Raji (cell line): ENCODE results near the gene KIRREL3.

ENCODE experiments used
- POLR2A ChIP-seq: IDR thresholded peaks from 2 replicates; pipeline ENCODE4 v1.6.1; 2011; ENCODE audit warnings: low read depth, low read length, control low read depth; ENCODE audit not compliant: insufficient read depth

Gene KIRREL3

DNA sequence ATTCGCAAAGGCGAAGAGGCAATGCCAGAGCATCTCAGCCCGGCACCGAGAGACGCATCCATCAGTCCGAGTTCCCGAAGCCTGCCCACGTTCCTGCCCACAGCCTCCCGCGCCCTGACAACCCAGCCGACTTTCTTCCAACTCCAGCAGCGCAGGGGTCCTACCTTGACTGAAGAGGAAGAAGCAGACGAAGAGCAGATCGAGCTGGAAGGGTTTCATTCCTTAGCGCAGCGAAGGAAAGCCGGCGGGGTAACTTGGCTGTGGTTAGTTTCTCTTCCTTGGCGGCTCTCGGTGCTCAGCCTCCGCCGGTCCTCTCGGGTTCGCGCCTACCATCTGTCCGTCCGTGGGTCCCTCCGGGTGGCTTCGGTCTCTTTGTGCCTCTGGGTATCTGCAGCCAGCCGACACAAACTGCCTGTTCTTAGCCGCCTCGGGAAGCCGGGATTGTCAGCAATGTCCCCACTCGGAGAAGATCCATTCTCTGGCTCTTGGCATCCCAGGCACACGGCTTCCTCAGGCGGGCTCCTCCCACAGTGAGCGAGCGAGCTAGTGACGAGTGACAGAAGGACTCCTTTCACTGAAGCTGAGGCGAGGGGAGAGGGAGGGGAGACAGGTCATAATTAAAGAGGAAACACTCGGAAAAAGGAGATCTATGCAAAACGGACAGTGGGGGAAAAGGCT, at the start of gene KIRREL3:
KIRREL3 (minus strand) TSS at position 480 of the 678 bp plus-strand sequence.
- TF ChIP-seq POLR2A, result no peak

DNA sequence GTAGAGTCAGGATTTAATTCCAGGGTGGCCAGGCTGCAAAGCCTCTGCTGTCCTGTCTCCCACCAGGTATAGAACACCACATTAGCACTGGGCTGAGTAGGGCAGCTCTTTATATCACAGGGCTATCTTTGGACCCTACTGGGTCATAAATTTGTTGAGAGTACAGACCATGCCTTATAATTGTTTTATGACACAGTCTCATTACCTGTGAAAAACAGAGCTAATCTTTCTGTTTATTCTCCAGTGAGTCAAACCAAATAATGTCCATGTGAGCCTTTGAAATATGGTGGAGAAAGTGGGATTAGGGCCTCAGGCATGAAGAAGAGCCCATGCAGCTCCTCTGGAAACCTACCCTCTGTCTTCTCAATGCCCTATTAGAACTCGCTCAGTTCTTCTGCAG, 49.6 kb upstream of the KIRREL3 start:
- no peak for TF ChIP-seq POLR2A

DNA sequence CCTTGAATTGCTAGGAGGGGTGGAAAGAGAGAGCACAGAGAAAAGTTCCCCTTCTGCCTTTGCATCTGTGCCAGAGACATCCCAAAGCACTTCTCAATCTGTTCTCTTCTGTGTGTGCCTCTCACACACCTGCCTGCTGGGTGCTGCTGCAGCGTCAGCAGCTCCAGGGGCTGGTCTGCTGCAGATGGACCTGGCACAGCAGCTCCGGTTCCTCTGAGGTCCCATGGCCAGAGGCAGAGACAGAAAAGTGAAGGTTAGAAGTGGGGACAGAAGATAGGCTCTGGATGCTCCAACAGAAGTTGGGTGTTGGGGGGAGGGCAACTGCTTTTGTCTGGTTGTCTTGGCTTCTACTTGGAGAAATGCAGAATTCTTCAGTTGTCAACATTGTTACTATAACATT, 48.9 kb upstream of the KIRREL3 start:
- no peak for TF ChIP-seq POLR2A

DNA sequence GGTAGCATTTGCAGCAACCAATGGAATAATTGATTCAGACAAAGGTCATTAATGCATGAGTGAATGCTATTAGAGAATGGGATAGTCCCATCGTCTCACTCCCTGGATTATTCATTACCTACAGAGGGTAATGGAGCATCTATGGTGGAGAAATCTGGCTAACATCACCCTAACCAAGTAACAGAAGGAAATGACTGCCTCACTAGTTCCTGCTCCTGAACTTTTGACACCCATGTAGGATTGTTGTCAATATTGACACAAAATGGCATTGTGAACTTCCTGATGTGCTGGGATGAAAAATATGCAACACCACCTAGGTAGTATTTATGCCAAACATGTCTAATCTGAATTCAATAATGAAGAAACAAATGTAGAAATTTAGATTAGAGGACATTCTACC, 44.0 kb upstream of the KIRREL3 start:
- TF ChIP-seq POLR2A, result no peak

DNA sequence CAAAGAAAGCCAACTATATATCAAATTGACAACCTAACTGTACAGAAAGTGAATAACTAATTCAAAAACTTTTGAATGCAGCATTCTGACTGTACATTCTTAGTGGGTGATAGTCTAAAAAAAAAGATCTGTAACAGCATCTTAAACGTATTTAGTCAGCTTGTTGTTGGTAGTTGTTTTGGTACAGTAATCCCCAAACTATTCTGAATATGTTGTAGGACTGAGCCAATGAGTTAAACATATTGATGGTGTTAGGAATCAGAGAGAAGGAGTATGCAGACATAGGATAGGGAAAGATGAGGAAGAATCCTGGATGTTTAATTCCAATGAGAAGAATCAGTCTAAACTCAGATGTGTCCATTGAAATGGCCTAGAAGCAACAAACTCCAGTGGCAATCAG, 41.9 kb upstream of the KIRREL3 start:
- no peak for TF ChIP-seq POLR2A

DNA sequence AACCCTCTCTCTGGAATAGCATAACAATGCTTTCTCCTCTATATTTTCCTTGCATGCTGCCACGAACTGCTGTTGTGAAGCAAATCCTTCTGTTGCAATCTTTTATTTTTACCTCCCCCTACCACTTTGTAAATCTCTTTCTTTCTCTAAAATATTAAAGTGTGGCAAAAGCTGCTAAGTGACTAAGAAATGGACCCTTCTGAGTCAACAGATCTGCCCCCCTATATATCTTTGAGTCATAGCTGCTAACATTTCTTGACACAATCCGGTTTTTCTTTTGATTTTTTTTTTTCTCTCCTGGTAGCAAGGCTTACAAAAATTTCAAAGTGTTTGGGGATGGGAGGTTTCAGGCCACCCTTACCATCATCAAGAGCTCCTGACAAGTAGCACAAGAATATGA, 39.0 kb upstream of the KIRREL3 start:
- no peak for TF ChIP-seq POLR2A

DNA sequence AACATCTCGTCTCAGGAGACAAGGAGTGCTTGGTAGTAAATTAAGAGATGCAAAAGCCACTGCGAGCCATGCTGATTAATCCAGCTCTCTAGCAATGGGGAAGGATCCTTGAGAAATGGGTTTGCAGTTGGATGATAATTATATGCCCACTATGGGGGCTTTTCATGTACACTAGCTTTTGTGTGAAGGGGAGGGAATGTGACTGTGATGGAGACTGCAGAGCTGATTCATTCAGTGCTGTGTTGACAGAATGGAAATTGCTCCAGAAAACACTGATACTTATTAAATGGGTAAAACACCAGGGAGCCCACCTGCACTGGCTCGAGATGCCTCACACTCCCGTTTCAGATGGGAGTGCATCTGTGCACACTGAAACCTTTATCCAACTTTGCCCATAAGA, 37.0 kb upstream of the KIRREL3 start:
- TF ChIP-seq POLR2A, result no peak

DNA sequence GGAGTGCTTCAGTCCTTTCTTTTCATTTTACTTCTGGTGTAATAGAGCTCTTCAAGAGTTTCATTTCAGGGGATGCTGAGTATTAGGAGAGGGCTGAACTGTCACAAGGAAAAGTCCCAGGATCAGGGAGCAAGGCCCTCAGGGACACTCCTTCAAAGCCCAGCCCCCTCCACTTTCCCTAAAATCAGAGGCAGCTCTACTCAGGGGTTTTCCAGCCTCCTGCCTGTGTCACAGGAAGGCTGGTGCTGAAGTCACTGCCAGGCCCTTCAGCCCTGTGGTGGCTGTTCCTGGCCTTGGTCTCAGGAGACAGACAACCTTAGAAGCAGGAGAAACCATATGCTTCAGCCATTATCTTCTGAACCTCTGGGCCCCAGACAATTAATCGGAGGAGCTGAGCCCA, 36.4 kb upstream of the KIRREL3 start:
- no peak for TF ChIP-seq POLR2A

DNA sequence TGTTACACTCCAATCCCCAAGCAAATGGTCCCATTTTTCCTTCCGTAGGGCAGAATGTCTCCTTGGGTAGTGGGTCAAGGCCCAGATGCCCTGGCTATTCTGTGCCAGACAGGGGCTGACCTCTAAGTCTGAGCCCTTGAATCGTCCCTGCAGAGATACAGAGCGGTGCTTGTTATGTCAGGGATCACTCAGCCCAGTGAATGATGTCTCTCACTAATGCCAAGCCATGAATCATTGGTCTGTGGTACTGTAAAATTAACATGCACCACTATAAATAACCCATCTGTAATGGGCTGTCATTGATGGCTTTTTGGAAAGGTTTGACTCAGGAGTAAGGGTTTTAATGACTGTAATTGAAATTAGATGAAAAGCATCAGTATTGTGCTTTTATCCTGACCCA, 35.3 kb upstream of the KIRREL3 start:
- no peak for TF ChIP-seq POLR2A

DNA sequence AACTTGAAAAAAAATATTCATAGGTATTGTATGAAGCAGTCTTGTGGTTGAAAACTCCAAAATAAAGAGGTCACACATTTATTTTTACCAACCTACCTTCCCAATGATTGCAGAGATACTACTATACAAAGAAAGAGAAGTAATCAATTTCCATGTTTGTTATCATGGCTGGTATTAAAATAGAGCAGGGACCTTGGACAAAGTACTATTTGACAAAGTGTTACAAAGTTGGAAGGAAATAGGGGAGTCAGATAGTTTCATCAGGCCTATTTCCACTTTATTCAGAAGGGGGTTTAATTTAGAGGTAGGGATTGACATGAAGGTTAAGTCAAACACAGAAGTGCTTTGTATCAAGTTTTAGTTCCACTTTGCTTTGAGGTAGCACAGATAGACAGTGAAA, 34.4 kb upstream of the KIRREL3 start:
- no peak for TF ChIP-seq POLR2A

DNA sequence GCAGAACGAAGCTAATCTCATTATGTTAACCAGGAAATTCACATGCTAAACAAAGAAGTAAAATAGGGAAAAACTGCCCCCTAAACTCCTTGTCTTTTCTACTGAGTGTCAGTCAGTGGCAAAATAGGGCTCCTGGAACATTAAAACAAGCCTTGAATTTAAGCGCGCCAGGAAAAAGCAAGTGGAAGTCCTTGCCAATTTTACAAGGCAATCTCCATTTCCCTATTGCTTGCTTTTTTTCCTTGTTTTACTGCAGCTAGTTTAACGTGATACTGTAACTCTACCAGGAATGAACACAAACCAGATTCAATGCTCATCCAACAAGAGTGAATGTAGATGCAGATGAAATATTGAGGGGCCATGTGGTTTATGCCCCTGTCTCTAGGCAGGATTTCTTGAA, 28.1 kb upstream of the KIRREL3 start:
- no peak for TF ChIP-seq POLR2A

DNA sequence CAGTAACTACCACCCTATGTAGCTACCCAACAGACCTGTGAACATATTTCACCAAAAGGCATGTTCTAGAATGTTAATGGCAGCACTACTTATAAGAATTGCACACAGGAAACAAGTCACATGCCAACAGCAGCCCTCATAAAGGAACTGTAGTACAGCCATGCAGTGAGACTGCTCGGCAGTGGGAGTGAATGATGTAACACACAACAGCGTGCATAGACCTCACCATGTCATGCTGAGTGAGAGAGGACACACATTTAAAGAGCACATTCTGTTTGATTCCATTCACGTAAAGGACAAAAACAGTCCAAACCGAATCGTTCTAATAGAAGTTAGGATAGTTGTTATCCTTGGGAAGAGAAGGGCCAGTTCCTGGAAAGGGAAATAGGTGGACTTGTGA, 27.2 kb upstream of the KIRREL3 start:
- TF ChIP-seq POLR2A, result no peak

DNA sequence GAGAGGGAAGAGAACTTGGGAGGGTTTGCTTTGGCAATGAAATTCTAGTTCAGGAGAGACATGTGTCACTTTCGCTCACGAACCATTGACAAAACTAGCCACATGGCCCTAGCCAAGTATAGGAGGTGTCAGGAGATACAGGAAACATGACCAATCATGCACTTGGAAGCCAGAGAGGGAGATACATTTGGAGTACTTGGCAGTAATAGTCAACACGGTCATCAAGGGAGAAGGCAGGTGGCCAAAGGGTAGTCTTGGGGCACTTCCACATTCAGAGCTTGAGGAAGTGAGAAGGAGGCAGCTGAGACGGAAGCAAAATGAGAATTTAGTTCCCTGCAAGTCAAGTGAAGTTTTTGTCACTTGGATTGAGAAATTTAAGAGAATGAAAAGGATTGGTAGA, 26.4 kb upstream of the KIRREL3 start:
- TF ChIP-seq POLR2A, result no peak

DNA sequence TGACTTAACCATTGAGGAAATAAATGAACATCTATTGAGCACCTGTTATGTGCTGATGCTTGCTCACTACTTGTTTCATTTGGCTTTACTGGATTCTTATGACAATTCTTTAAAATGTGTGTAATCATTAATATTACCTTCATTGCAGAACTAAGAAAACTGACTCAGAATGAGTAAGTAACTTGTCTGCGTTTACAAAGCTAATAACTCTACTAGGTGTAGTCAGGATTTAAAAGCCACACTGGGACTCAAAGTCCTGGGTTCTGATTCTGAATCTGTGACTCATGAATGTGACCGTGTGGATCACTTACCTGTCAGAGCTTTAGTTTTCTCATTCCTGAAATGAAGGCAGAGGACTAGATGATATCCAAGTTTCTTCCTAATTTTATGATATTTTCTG, 23.4 kb upstream of the KIRREL3 start:
- TF ChIP-seq POLR2A, result no peak

DNA sequence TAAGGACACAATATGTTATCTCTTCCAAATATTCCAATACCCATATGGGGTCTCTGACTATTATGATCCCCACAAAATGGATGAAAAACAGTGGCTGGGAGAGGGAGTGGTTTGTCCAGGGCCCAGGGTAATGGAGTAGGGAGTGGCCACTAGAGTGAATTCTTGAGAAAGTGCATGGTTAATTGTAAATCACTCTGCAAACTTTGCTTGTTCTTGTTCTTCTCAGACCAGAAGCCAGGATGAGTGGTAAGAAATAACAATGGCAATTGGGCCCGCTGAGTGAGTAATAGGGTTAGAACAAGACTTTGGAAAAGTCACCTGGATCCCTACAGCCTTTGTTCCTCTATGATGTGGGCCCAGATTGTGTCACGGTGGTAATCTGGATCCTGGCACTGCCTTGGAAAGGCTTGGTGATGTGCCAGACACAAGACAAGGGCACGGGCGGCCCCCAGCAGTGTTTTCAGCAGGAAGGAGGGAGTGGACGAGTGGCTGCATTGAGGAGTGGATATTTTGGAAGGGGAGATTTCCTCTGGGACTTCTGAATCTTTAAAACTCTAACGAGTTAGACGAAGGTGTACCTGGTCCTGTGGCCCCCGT, 18.2 kb upstream of the KIRREL3 start:
- TF ChIP-seq POLR2A, result no peak

DNA sequence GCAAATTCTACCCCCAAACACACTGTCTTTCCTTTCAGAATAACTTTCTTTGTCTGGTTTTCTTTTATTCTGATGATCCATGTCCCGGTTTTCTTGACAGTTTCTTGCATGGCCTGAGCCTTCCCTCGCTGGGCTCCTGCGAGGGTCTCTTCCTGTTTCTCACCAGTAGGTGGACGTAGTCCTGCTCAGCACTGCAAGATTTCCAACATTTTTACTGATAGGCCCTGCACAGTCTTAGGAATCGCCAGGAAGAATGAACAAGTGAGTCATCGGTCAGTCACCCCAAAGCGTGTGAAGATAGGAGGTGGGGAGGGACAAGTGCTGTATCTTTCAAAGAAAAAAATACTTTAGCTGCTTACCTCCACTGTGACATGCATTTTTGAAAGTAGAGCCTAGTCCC, 16.9 kb upstream of the KIRREL3 start:
- no peak for TF ChIP-seq POLR2A

DNA sequence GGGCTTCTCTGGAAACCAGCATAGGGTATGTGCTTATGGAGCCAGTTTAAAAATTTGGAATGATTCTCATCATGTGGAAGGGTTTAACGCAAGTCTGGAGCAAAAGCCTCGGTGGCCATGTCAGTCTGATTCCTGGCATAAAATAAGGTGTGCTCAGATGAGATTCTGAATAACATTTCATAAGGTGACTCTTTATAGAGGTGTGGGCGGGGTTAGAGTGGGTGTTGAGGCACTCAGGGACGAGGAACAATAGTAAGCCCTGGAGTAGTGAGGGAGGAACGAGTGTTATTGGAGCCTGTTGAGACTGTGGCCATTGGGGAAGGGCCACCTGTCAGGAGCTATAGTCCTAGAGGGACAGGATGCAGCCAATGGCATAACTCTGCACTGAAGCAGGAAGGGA, 13.0 kb upstream of the KIRREL3 start:
- TF ChIP-seq POLR2A, result no peak

DNA sequence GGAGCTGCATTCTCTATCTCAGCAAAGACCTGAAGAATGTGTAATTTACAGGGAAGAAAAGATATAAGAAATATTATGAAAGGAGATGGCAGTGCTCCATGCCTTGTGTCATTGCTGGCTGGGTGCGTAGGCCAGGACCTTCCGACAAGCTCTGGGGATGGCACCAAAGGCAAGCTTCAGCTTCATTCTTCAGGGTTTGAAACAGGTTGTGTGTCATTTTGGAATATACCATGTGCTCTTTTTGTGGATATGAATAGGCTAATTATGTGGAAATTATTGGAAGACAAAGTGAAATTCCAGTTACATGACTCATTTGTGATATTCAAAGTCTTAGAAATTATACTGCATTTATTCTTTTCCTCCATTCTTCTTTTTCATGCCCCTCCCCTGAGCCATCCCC, 5.7 kb upstream of the KIRREL3 start:
- no peak for TF ChIP-seq POLR2A
